ENCODE data around the gene UBAP2L. TPM values are rescaled to one million over a fixed set of nuclear protein-coding genes. Genes with fewer than 3 reads are reported as not detected.
A peak's percentile ranks its signal among the peaks of the same experiment; 100 is the strongest.

UBAP2L gene
- total and polyA plus RNA-seq, 9 of the 15 experiments (the other 6 are each of a cell fraction or from before 2014, with no cell fraction given) = 75.0 to 245 (median 119) TPM

GRCh38 chr1:154191990-154192461, 28.7 kb upstream of the UBAP2L start, which contains the start of gene TPM3 (continued):
- TF ChIP-seq PHTF2 (CRISPR knock-in tag; IDR thresholded peaks at IDR 0.05) = no peak
- no peak for TF ChIP-seq HNRNPLL (IDR thresholded peaks at IDR 0.05; ENCODE audit: low read depth, low read length, poor library complexity, severe bottlenecking)
- no peak for TF ChIP-seq MED1 (CRISPR knock-in tag; IDR thresholded peaks at IDR 0.05; ENCODE audit: borderline replicate concordance)

- POLR2A ChIA-PET = interaction anchor here (0.6 to 2.9 kb wide), 10 partner anchors 10 to 904 kb away, joined by 3 to 12 read pairs (median 3); partner anchors contain the start of genes RPS27 and UBAP2L
- DNase-seq (ENCODE audit: extremely low read depth in 1 of 4, low spot score in 3 of 4) (no peak), FAIRE-seq (no peak), ATAC-seq (no peak)
- Histone ChIP-seq H3K79me2 (ENCODE audit: control insufficient read depth, insufficient read depth, low read length) (no peaks in the 10 kb centered on the region), H3K27me3 (ENCODE audit: control insufficient read depth in 2 of 2, insufficient read depth in 2 of 2, low read length in 2 of 2) (no peaks in the 10 kb centered on the region), H3K4me2 (ENCODE audit: insufficient read depth, low read length) (peak overlapping the region; percentile 12; the same call in 1 of the 2 replicates), H4K20me1 (replicated peaks; ENCODE audit: control insufficient read depth, insufficient read depth, low read length) (no peaks in the 10 kb centered on the region), H3K9ac (ENCODE audit: insufficient read depth in 1 of 2, low read depth in 2 of 2, low read length in 2 of 2) (no peak overlapping the region), H3K9me1 (ENCODE audit: control insufficient read depth, insufficient read depth, low read length) (no peaks in the 10 kb centered on the region), H3K9me3 (replicated peaks; ENCODE audit: control insufficient read depth, insufficient read depth, low read depth, low read length) (no peaks in the 10 kb centered on the region), H2AFZ (ENCODE audit: low read depth, low read length) (0 out of 2 replicates have a peak overlapping the region, but pooled peaks have one; percentile 44), H3K4me3 (no peak overlapping the region), H3K36me3 (ENCODE audit: control insufficient read depth, insufficient read depth, low read length) (no peaks in the 10 kb centered on the region), H3K4me1 (replicated peaks in 1 of 2; ENCODE audit: control insufficient read depth in 2 of 2, insufficient read depth in 2 of 2, low read length in 2 of 2) (peaks cover 8 to 23% of the 10 kb centered on the region in 2 experiments; a peak in 4 of 5 replicates), H3K27ac (ENCODE audit: extremely low read depth, low read depth, low read length) (no peak overlapping the region)
- no TSS peak for BruUV-seq (replicated peaks)
- in situ Hi-C loops (cut with MboI) = loop anchor here (5.0 kb wide), 2 partner anchors 55 to 145 kb away; no protein-coding TSS in a partner anchor
- WGBS (ENCODE audit: insufficient coverage, low coverage, missing lambda C conversion rate) = 14% methylated on average over 3 of the region's 3 CpGs
- intact Hi-C loops (cut with micrococcal nuclease) = loop anchor here (10.0 kb wide), 1 partner anchor 272 kb away; no protein-coding TSS in a partner anchor
- CTCF ChIA-PET (ENCODE audit: low intra/inter-chr PET ratio) = no interaction called here
- no peak for TF ChIP-seq E2F5 (CRISPR knock-in tag; IDR thresholded peaks at IDR 0.05)
- no peak for TF ChIP-seq MCM7 (IDR thresholded peaks at IDR 0.05)
- no peak for TF ChIP-seq ATF6 (CRISPR knock-in tag; IDR thresholded peaks at IDR 0.05)
- no peak for TF ChIP-seq USF2 (CRISPR knock-in tag; IDR thresholded peaks at IDR 0.05)
- TF ChIP-seq POLR2AphosphoS5 (IDR thresholded peaks at IDR 0.05; ENCODE audit: control insufficient read depth, insufficient read depth, low read depth, low read length) = no peak
- TF ChIP-seq NBN (IDR thresholded peaks at IDR 0.05; ENCODE audit: low read depth) = no peak
- TF ChIP-seq MED1 (CRISPR knock-in tag; IDR thresholded peaks at IDR 0.05; ENCODE audit: borderline replicate concordance) = no peak
- no peak for TF ChIP-seq VEZF1 (CRISPR knock-in tag; IDR thresholded peaks at IDR 0.05)
- TF ChIP-seq IRF2 (CRISPR knock-in tag; IDR thresholded peaks at IDR 0.05) = no peak
- no peak for TF ChIP-seq CBX5 (IDR thresholded peaks at IDR 0.05; ENCODE audit: borderline replicate concordance, low read depth)
- no peak for TF ChIP-seq RNF2 (IDR thresholded peaks at IDR 0.05)
- TF ChIP-seq SREBF1 (IDR thresholded peaks at IDR 0.05; ENCODE audit: borderline replicate concordance, low read depth, low read length) = no peak
These were observed 28.3 kb upstream of the UBAP2L start for GRCh38 chr1:154192476-154192875.
